Activated naive CD4-positive, alpha-beta T cell treated with anti-CD3 and anti-CD28 coated beads, Interleukin-2, amount 50 U/mL, for 24 hours (primary cell): ENCODE measurements around the gene TRIO.
A peak's percentile ranks its signal among the peaks of the same experiment; 100 is the strongest.
"Not testable (repeated sequence)": the region's sequence is repeated elsewhere in the genome, so short reads cannot be mapped to it uniquely, and the experiment has no call there.

Source experiments
- H3K27ac Mint-ChIP-seq: one replicate; pipeline ENCODE4 v1.8.0; 2021; ENCODE audit warnings: mild to moderate bottlenecking, mixed read lengths
- H3K27me3 Mint-ChIP-seq: one replicate; pipeline ENCODE4 v1.8.0; 2021; ENCODE audit warnings: mixed read lengths
- H3K36me3 Mint-ChIP-seq: one replicate; pipeline ENCODE4 v1.8.0; 2021; ENCODE audit warnings: mixed read lengths
- H3K4me1 Mint-ChIP-seq: one replicate; pipeline ENCODE4 v1.8.0; 2021; ENCODE audit warnings: mixed read lengths
- H3K4me3 Mint-ChIP-seq: one replicate; pipeline ENCODE4 v1.8.0; 2021; ENCODE audit warnings: mild to moderate bottlenecking, mixed read lengths
- H3K9me3 Mint-ChIP-seq: one replicate; pipeline ENCODE4 v1.8.0; 2021; ENCODE audit warnings: mixed read lengths

TRIO gene

DNA sequence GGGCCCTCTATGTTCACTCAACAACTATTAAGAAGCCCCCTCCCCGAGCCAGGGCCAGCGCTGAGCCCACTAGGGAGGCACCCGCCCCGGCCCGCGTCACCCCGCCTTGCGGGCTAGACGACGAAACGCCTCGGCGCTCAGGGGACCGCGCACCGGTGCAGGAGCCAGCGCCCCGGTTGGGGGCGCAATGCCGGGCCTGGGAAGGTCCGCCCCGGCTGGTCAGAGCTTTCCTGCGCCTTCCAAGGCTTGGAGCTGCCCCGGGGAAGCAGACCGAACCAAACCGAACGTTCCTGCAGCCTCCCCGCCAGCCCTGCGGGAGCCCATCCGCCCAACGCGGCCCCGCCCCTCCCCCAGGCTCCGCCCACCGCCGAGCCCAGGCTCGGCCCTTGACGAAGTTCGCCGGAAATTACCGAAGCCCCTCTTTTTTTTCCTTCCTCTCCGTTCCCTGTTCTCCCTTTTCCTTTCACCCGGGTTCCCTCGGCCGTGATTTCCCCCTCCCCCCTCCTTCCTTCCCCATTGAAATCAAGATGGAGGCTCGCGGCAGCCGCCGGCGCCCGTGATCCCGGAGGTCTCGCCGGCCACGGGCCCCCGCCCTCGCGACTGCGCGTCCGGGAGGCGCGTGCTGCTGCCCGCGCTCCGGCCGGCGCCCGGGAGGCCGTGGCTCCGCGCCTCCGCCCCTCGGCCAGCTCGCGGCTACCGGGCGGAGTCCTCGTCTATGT lies at the start of gene TRIO:
Gene TRIO, plus strand, starts transcription at position 516 of the 719 bp plus-strand sequence. CDS start 384 bp downstream, outside the sequence.
- peaks cover 14% of the 10 kb centered on the region for H3K4me1 Mint-ChIP-seq
- H3K27me3 Mint-ChIP-seq = peaks cover 43% of the 10 kb centered on the region
- H3K9me3 Mint-ChIP-seq = peaks cover 4% of the 10 kb centered on the region
- H3K4me3 Mint-ChIP-seq = peak within 1 kb of the TSS; percentile 84
- H3K36me3 Mint-ChIP-seq = no peaks in the 10 kb centered on the region
- H3K27ac Mint-ChIP-seq = no peak within 1 kb of the TSS

DNA sequence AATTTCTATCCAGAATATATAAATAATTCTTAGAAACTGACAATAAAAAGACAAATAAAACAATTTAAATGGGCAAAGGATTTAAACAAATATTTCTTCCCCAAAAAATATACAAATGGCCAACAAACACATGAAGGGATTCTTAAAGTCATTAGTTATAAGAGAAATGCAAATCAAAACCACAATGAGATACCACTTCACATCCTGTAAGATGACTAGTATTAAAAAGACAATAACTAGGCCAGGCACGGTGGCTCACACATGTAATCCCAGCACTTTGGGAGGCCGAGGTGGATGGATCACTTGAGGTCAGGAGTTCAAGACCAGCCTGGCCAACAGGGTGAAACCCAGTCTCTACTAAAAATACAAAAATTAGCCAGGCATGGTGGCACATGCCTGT lies 45.8 kb upstream of the TRIO start:
- not testable (repeated sequence) for H3K4me1 Mint-ChIP-seq, H3K36me3 Mint-ChIP-seq, H3K27ac Mint-ChIP-seq, H3K9me3 Mint-ChIP-seq, H3K27me3 Mint-ChIP-seq, H3K4me3 Mint-ChIP-seq

DNA sequence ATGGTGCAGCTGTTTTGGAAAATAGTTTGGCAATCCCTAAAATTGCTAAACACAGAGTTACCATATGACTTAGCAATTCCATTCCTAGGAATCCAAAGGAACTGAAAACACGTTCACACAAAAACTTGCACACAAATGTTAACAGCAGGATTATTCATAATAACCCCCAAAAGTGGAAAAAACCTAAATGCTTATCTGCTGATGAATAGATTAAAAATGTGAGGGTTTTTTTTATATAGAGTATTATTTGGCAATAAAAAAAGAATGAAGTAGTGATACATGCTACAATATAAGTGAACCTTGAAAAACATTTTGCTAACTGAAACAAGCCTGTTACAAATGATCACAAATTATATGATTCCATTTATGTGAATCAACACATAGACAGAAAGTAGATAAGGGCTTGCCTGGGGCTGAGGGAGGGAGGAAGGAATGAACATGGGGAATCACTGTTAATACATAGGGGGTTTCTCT lies 45.1 kb upstream of the TRIO start:
- H3K27me3 Mint-ChIP-seq = peaks cover 6% of the 10 kb centered on the region
- H3K4me3 Mint-ChIP-seq = no peak overlapping the region
- H3K36me3 Mint-ChIP-seq = no peaks in the 10 kb centered on the region
- H3K4me1 Mint-ChIP-seq = no peaks in the 10 kb centered on the region
- H3K27ac Mint-ChIP-seq = no peak overlapping the region
- peaks cover 5% of the 10 kb centered on the region for H3K9me3 Mint-ChIP-seq

DNA sequence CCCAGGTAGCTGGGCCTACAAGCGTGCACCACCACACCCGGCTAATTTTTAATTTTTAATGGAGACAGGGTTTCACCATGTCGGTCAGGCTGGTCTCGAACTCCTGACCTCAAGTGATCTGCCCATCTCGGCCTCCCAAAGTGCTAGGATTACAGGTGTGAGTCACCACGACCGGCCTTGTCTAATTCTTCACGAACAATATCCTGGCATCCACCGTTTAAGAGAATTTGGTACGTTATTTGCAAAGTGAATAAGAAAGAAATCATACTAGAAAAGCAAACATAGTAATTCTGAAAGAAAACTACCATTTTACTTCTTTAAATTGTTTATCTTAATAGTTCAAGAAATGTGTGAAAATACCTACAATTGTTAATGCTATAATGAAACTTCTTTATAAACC lies 42.9 kb upstream of the TRIO start:
- Mint-ChIP-seq H3K9me3 (peaks cover 5% of the 10 kb centered on the region), H3K4me1 (no peaks in the 10 kb centered on the region), H3K27me3 (peaks cover 5% of the 10 kb centered on the region), H3K27ac (no peak overlapping the region), H3K4me3 (no peak overlapping the region), H3K36me3 (no peaks in the 10 kb centered on the region)

DNA sequence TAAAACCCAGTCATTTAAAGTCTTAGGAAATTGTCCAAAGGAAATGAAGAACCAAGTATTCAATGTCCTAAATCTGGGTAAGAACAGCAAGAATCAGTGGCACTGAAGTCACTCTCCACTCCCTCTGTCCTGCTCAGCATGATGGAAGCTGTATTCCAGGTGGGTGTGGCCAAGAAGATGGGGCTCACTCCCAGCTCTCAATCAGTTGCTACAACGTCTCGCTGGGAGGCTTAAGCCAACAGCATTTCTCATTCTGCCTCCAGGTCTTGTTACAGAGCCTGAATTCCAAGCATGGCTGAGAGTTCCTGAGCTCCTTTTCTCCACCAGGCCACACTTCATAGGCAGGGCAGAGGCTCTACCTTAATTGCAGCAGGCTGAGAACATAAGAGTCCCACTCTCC lies 41.2 kb upstream of the TRIO start:
- no peaks in the 10 kb centered on the region for H3K36me3 Mint-ChIP-seq
- no peak overlapping the region for H3K27ac Mint-ChIP-seq
- no peaks in the 10 kb centered on the region for H3K4me1 Mint-ChIP-seq
- no peak overlapping the region for H3K4me3 Mint-ChIP-seq
- peaks cover 5% of the 10 kb centered on the region for H3K9me3 Mint-ChIP-seq
- H3K27me3 Mint-ChIP-seq = peaks cover 9% of the 10 kb centered on the region

DNA sequence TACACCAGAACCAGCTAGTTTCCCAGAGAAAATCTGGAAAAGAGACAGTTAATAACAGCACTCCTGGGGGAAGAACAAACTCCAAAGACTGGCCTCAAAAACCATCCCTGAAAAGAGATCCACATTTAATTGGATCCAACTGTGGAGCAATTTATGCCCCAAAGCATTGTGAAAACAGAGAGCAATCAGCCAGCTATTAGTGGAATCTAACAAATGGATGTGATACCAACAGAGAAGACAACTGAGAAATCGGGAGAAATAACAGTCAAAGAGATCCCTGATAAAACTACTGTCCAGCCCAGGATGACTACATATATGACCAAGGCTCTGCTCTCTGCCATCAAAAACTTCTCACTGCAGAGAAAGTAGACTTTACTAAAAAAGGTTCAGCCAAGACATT lies 40.5 kb upstream of the TRIO start:
- no peaks in the 10 kb centered on the region for H3K4me1 Mint-ChIP-seq
- H3K27ac Mint-ChIP-seq = no peak overlapping the region
- no peak overlapping the region for H3K4me3 Mint-ChIP-seq
- H3K36me3 Mint-ChIP-seq = no peaks in the 10 kb centered on the region
- H3K27me3 Mint-ChIP-seq = peaks cover 13% of the 10 kb centered on the region
- peaks cover 5% of the 10 kb centered on the region for H3K9me3 Mint-ChIP-seq

DNA sequence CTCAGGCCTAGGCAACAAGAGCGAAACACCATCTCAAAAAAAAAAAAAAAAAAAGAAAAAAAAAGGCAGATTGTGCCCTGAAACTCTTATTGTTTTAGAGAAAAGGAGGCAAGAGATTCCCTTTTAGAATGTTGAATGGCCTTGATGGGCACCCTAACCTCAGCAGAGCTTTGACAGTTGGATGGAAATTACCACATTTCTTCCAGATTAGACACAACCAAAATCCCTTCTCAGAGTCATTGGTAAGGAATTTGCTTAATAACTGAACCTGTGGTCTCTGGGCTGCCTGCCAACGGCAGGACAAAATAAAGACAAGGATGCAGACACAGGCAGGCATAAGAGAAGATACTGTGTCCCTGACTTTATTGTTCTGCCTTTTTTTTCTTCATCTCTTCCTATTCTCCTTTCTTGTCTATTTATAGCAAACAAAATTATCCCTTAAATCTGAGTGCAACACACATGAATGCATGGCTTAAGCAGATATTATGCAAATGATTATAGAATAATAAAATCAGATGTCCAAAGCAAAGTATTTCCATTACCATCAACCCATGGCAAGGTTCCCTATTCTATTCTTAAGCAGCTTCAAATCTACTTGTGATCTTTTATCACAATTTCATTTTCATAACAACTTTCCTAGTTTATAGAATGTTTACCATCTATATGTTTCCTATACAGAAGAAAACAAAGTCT lies 37.3 kb upstream of the TRIO start:
- Mint-ChIP-seq H3K27me3 (peaks cover 15% of the 10 kb centered on the region), H3K9me3 (no peaks in the 10 kb centered on the region), H3K4me1 (peaks cover 8% of the 10 kb centered on the region), H3K27ac (no peak overlapping the region), H3K4me3 (no peak overlapping the region), H3K36me3 (no peaks in the 10 kb centered on the region)

DNA sequence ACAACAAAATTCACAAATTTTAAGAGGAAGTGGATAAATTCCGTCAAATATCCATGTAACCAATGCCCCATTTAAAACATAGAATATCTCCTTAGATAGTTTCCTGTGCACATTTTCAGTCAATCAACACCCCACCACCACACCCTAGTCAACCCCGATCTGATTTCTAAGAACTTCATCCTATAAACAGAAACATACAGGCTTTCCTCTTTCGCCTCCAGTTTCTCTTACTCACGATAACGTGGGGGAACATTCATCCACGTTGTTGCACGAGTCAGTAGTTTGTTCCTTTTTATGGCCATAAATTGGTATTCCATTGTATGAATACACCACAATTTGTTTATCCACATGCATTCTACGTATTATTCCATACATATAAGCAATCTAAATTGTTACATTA lies 35.6 kb upstream of the TRIO start:
- no peaks in the 10 kb centered on the region for H3K36me3 Mint-ChIP-seq

DNA sequence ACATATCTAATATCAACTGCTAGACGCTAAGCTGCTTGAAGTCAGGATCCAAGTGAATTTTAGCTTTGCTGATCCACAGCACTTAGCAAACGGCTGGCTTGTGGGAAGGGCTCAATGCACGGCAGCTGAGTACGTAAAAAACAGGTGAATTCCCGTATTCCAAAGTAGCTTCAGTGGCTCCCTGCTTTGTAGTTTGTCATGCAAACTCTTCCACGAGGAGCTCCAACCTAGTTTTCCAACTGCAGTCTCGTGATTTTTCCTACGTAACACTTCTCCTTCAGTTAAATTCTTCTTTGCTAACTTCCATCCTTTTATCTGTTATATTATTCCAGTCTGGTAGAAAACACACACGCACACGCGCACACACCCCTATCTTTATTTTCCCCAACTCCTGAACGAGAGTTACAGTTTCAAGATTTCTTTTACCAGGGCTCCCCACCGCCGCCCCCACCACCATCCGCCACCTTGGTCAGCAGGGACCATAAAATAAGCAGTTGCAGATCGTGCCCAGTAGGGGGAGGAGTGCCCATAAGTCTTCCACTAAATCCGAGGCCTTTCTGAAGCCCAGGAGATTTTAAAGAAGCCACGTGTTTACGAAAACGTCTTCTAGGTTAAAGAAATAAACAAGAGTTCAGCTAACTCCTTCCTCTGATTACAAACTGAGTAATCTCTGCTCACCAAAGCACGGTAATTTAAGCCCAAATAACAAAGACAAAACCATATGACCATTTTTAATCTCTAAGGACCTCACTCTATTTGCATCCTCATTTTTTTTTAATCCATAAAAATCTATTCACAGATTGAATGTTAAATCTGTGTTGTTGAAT lies 34.8 kb upstream of the TRIO start:
- Mint-ChIP-seq H3K4me3 (no peak overlapping the region), H3K9me3 (no peaks in the 10 kb centered on the region), H3K36me3 (no peaks in the 10 kb centered on the region), H3K27ac (no peak overlapping the region), H3K27me3 (peaks cover 13% of the 10 kb centered on the region), H3K4me1 (peaks cover 8% of the 10 kb centered on the region)

More for the DNA sequence above, 35.6 kb upstream of the TRIO start:
- Mint-ChIP-seq H3K27me3 (peaks cover 15% of the 10 kb centered on the region), H3K27ac (no peak overlapping the region), H3K4me3 (no peak overlapping the region), H3K4me1 (peaks cover 8% of the 10 kb centered on the region), H3K9me3 (no peaks in the 10 kb centered on the region)

DNA sequence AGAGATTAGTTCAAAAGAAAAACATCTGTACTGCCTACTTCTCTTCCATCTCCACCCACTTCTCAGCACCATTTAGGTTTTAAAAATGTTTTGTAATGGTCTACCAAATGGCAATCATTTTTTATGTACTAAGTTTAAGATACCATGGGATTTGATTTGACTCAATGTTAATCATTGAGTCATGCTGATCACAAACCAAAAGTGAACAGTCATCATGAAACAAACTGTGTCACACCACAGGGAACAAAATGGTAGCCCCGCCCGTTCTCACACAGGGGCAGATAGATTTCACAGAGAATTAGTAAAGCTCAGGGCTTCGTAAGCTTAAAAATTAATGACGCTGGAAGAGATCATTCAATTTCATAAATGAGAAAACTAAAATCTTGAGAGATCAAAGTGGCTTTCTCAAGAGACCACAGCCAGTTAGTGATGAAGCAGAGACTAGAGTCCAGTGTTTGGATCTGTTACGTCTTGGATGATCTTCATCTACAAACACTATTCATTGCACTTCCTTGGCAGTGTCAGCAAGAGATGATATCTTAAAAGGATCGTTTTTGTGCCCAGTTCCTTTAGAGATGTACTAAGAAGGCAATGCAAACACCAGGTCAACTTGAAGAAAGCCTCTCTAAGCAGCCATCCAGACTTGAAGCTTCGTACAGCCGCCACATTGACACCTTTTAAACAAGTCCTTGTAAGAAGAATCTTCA lies 33.9 kb upstream of the TRIO start:
- Mint-ChIP-seq H3K27ac (no peak overlapping the region), H3K4me3 (no peak overlapping the region), H3K4me1 (peaks cover 8% of the 10 kb centered on the region), H3K36me3 (no peaks in the 10 kb centered on the region), H3K27me3 (peaks cover 13% of the 10 kb centered on the region), H3K9me3 (no peaks in the 10 kb centered on the region)

DNA sequence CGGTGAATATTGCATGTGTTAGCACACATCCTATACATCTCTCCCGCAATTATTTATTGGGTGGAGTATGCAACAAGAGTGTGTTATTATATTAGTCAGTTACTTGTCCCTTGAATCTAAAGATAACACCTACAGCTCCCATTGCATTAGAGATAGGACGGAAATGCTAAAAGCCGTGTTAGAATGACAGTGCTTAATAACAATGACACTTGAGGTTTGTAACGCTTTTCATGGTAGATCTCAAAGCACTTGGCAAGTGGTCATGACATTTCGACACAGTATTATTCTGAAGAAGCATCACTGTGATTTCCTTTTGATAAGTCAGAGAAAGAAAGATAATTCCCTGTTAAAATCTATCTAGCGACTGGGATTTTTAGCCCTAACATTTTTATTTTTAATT lies 33.4 kb upstream of the TRIO start:
- no peak overlapping the region for H3K4me3 Mint-ChIP-seq
- H3K4me1 Mint-ChIP-seq = peaks cover 8% of the 10 kb centered on the region
- no peak overlapping the region for H3K27ac Mint-ChIP-seq
- no peaks in the 10 kb centered on the region for H3K36me3 Mint-ChIP-seq
- H3K27me3 Mint-ChIP-seq = peaks cover 17% of the 10 kb centered on the region
- peaks cover 5% of the 10 kb centered on the region for H3K9me3 Mint-ChIP-seq

DNA sequence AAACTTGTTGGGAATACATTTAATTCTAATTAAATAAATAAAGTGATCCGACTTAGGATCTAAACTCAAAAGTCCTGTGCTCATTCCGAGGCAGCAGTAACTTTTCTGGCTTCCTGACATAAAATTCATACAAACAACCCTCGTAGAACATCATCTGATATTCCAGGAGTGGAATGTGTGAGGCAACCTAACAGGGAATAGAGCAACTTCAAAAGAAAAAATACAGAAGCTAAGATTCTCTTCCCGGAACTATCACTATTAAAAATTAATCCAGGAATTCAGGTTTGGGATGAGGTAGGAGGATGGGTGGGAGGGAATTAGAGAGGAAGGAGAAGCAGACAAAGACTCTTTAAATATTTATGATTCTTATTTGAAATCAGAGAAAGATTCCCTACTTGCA lies 32.9 kb upstream of the TRIO start:
- Mint-ChIP-seq H3K36me3 (no peaks in the 10 kb centered on the region), H3K27me3 (peaks cover 18% of the 10 kb centered on the region), H3K4me3 (no peak overlapping the region), H3K9me3 (peaks cover 6% of the 10 kb centered on the region), H3K4me1 (peaks cover 8% of the 10 kb centered on the region), H3K27ac (no peak overlapping the region)

DNA sequence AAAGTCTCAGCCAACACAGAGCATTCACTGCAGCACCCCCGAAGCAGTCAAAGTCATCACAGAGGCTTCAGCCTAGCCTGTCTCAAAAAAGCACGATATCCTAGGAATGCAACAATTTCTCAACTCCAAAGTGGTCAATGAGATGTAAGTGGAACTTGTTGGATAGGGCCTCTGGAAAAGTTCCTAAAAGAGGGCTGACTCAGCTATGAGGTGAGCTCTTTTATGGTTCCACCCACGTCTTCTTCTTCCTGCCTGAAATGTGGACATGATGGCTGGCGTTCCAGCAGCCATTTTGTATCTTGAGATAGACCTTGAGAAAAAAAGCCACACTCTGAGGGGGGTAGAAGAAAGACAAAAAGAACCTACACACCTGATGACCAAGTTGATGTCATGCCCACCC lies 32.5 kb upstream of the TRIO start:
- Mint-ChIP-seq H3K36me3 (no peaks in the 10 kb centered on the region), H3K27me3 (peaks cover 19% of the 10 kb centered on the region), H3K27ac (no peak overlapping the region), H3K4me1 (peaks cover 8% of the 10 kb centered on the region), H3K9me3 (peaks cover 6% of the 10 kb centered on the region), H3K4me3 (no peak overlapping the region)

DNA sequence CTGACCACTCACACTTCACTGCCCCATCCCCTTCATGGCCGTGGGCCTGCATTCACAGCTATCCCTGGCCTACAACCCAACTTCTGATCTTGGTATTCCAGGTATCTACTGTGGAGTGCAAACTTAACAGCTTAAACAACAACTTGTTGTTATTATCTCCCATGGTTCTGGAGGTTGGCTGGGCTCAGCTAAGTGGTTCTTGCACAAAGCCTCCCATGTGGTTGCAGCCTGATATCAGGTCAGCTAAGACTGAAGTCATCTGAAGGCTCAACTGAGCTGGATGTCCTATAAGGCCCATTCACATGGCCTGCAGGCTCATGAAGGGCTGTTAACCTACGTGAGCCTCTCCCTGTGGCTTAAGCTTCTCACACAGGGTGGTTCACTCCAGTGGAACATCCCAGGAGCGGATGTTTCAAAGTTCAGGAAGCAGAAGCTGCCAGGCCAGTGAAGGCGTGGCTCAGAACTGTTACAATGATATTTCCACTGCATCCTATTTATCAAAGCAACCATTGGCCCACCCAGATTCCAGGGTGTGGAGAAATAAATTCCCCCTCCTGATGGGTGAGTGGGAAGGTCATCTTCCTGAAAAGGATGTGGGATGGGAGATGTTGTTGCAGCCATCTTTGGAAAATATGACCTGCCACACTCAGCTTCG lies 30.0 kb upstream of the TRIO start:
- Mint-ChIP-seq H3K27ac (no peak overlapping the region), H3K27me3 (peaks cover 13% of the 10 kb centered on the region), H3K4me3 (no peak overlapping the region), H3K4me1 (peaks cover 8% of the 10 kb centered on the region), H3K9me3 (peaks cover 6% of the 10 kb centered on the region), H3K36me3 (no peaks in the 10 kb centered on the region)
